Gastroesophageal sphincter (tissue), 4 donors: ENCODE measurements around the gene SSMEM1. TPM values are rescaled to one million over a fixed set of nuclear protein-coding genes. Genes with fewer than 3 reads are reported as not detected.

Experiments
- ATAC-seq: fragments of 150-250 bp; one replicate; pipeline ENCODE4 v1.9.1; 2016; ENCODE audit warnings: mild to moderate bottlenecking, moderate library complexity
- H3K27ac ChIP-seq, 4 donors: fragments of 200-600 bp; sonication (generic) in 3 of 4; 1 replicate in 3 of 4; 2 replicates in 1 of 4; pipeline ENCODE4 v1.5.1; 2016 to 2019
- H3K27me3 ChIP-seq: fragments of 200-600 bp; sonication (generic); one replicate; pipeline ENCODE4 v1.5.1; 2019
- H3K36me3 ChIP-seq, 2 donors: fragments of 200-600 bp; sonication (generic); one replicate each; pipeline ENCODE4 v1.5.1; 2019; ENCODE audit warnings: control low read depth in 1 of 2
- H3K4me1 ChIP-seq, 3 donors: fragments of 200-600 bp; sonication (generic); 1 replicate in 2 of 3; 2 replicates in 1 of 3; pipeline ENCODE4 v1.5.1; 2016 to 2019; ENCODE audit warnings: control low read depth in 2 of 3
- H3K4me3 ChIP-seq, 2 donors: fragments of 200-600 bp; sonication (generic); one replicate each; pipeline ENCODE4 v1.5.1; 2019; ENCODE audit warnings: mild to moderate bottlenecking in 1 of 2, moderate library complexity in 1 of 2
- H3K9me3 ChIP-seq, 3 donors: fragments of 200-600 bp; sonication (generic); one replicate each; pipeline ENCODE4 v1.5.1; 2017 to 2019; ENCODE audit warnings: control low read depth in 2 of 3
- CTCF ChIP-seq, 4 experiments: fragments of 200-600 bp in 2 of 4; fragments of 450-650 bp in 2 of 4; sonication (generic) in 1 of 4; IDR thresholded peaks; one replicate each; pipeline ENCODE4 v1.5.1; 2017 to 2019; ENCODE audit warnings: antibody characterized with exemption in 4 of 4, mild to moderate bottlenecking in 2 of 4, moderate library complexity in 2 of 4
- EP300 ChIP-seq: sonication (generic); formaldehyde crosslinking; IDR thresholded peaks from one replicate; pipeline ENCODE4 v1.6.1; 2017; ENCODE audit warnings: antibody characterized with exemption, mild to moderate bottlenecking
- POLR2A ChIP-seq, 2 donors: fragments of 450-650 bp; IDR thresholded peaks; one replicate each; pipeline ENCODE4 v1.6.1; 2017; ENCODE audit warnings: antibody characterized with exemption in 2 of 2, mild to moderate bottlenecking in 2 of 2, moderate library complexity in 1 of 2
- POLR2AphosphoS5 ChIP-seq: sonication (generic); formaldehyde crosslinking; IDR thresholded peaks from one replicate; pipeline ENCODE4 v1.6.1; 2017; ENCODE audit warnings: antibody characterized with exemption
- WGBS, 2 donors: methylation state at CpG; one replicate each; pipeline ENCODE4 v1.1.5; 2018; ENCODE audit warnings: low coverage in 1 of 2; 5-methylcytosine and 5-hydroxymethylcytosine counted together
- total RNA-seq, 4 donors: library from RNA; depleted of rRNA; stranded (reverse); fragments of >200 nt; gene quantifications; one replicate each; pipeline ENCODE4 v1.1.0, GENCODE V29; 2016

SSMEM1 gene
- total RNA-seq, 4 donors from 2014 or later = not detected

GRCh38 chr7:130187360-130187759, 20.3 kb upstream of the SSMEM1 start:
- no peaks in the 10 kb centered on the region for H3K27me3 ChIP-seq
- no peaks in the 10 kb centered on the region for H3K4me1 ChIP-seq
- ATAC-seq = no peak
- no peak overlapping the region for H3K27ac ChIP-seq
- H3K9me3 ChIP-seq = no peaks in the 10 kb centered on the region
- 85% methylated on average over 2 of the region's 2 CpGs; no CpG with 5 or more reads in 1 of the 2 donors for WGBS, 2 donors
- TF ChIP-seq POLR2A (IDR thresholded peaks at IDR 0.05) = no peak
- TF ChIP-seq CTCF (IDR thresholded peaks at IDR 0.05) = no peak
- H3K36me3 ChIP-seq = peaks cover 3 to 69% of the 10 kb centered on the region in 2 donors
- no peak overlapping the region for H3K4me3 ChIP-seq

- WGBS, 2 donors = 69 to 95% methylated on average over 4 of the region's 5 CpGs
- no peaks in the 10 kb centered on the region for H3K4me1 ChIP-seq
Measured at GRCh38 chr7:130189343-130189742, 18.3 kb upstream of the SSMEM1 start.

GRCh38 chr7:130191791-130192190, 15.9 kb upstream of the SSMEM1 start:
- TF ChIP-seq EP300 = no peak
- TF ChIP-seq CTCF (IDR thresholded peaks at IDR 0.05) = no peak
- no peak for TF ChIP-seq POLR2AphosphoS5
- no peak for TF ChIP-seq POLR2A (IDR thresholded peaks at IDR 0.05)
- Histone ChIP-seq H3K9me3 (no peaks in the 10 kb centered on the region), H3K27me3 (no peaks in the 10 kb centered on the region), H3K4me1 (no peaks in the 10 kb centered on the region), H3K36me3 (peaks cover 0 to 66% of the 10 kb centered on the region in 2 donors), H3K27ac (no peak overlapping the region), H3K4me3 (no peak overlapping the region)
- 93 to 95% methylated on average over 7 of the region's 7 CpGs for WGBS, 2 donors
- no peak for ATAC-seq

More at GRCh38 chr7:130189343-130189742, 18.3 kb upstream of the SSMEM1 start:
- TF ChIP-seq POLR2AphosphoS5 = no peak
- TF ChIP-seq POLR2A (IDR thresholded peaks at IDR 0.05) = no peak
- no peak for TF ChIP-seq CTCF (IDR thresholded peaks at IDR 0.05)
- no peak for TF ChIP-seq EP300
- H3K27me3 ChIP-seq = no peaks in the 10 kb centered on the region
- H3K4me3 ChIP-seq = no peak overlapping the region
- no peaks in the 10 kb centered on the region for H3K9me3 ChIP-seq
- no peak for ATAC-seq
- no peak overlapping the region for H3K27ac ChIP-seq
- H3K36me3 ChIP-seq = peaks cover 3 to 68% of the 10 kb centered on the region in 2 donors

GRCh38 chr7:130195396-130195795, 12.3 kb upstream of the SSMEM1 start:
- H3K4me1 ChIP-seq = no peaks in the 10 kb centered on the region
- TF ChIP-seq CTCF (IDR thresholded peaks at IDR 0.05) (no peak), EP300 (no peak), POLR2AphosphoS5 (no peak), POLR2A (IDR thresholded peaks at IDR 0.05) (no peak)
- no peak overlapping the region for H3K4me3 ChIP-seq
- no peaks in the 10 kb centered on the region for H3K27me3 ChIP-seq
- ATAC-seq = no peak
- H3K27ac ChIP-seq = no peak overlapping the region
- H3K36me3 ChIP-seq = peaks cover 0 to 75% of the 10 kb centered on the region in 2 donors
- no peaks in the 10 kb centered on the region for H3K9me3 ChIP-seq
- WGBS, 2 donors = 94 to 100% methylated on average over 2 of the region's 2 CpGs

GRCh38 chr7:130196476-130196875, 11.2 kb upstream of the SSMEM1 start:
- no peak for TF ChIP-seq POLR2AphosphoS5
- no peak for TF ChIP-seq EP300
- TF ChIP-seq POLR2A (IDR thresholded peaks at IDR 0.05) = no peak
- TF ChIP-seq CTCF (IDR thresholded peaks at IDR 0.05) = no peak

More at GRCh38 chr7:130196476-130196875, 11.2 kb upstream of the SSMEM1 start:
- 50 to 79% methylated on average over 2 of the region's 2 CpGs for WGBS, 2 donors
- no peak for ATAC-seq
- H3K36me3 ChIP-seq = peaks cover 0 to 75% of the 10 kb centered on the region in 2 donors
- no peak overlapping the region for H3K4me3 ChIP-seq
- H3K27ac ChIP-seq = no peak overlapping the region
- no peaks in the 10 kb centered on the region for H3K27me3 ChIP-seq
- no peaks in the 10 kb centered on the region for H3K4me1 ChIP-seq
- H3K9me3 ChIP-seq = no peaks in the 10 kb centered on the region
